Ammon's horn (tissue), 1 donor: Measurements from ENCODE around the gene XAB2.
"Not testable (repeated sequence)": the region's sequence is repeated elsewhere in the genome, so short reads cannot be mapped to it uniquely, and the experiment has no call there.

ENCODE experiments used
- DNase-seq: peaks from one replicate; pipeline ENCODE4 v3.0.0-alpha.2; 2016; ENCODE audit warnings: low spot score

Gene XAB2

GRCh38 chr19:7648265-7649014 is 19.1 kb upstream of the XAB2 start:
- DNase-seq = no peak

GRCh38 chr19:7647156-7647555 is 17.8 kb upstream of the XAB2 start:
- DNase-seq = no peak

- no peak for DNase-seq
Observed at GRCh38 chr19:7646426-7646700, 17.0 kb upstream of the XAB2 start.

GRCh38 chr19:7645656-7646425 is 16.5 kb upstream of the XAB2 start:
- no peak for DNase-seq

- DNase-seq = peak; percentile 19
Observed at GRCh38 chr19:7645163-7645562, 15.8 kb upstream of the XAB2 start.

GRCh38 chr19:7644550-7644877 is 15.2 kb upstream of the XAB2 start:
- DNase-seq = no peak

- not testable (repeated sequence) for DNase-seq
Observed at GRCh38 chr19:7643629-7644549, 14.5 kb upstream of the XAB2 start.

GRCh38 chr19:7643031-7643415 is 13.7 kb upstream of the XAB2 start:
- no peak for DNase-seq

- no peak for DNase-seq
Observed at GRCh38 chr19:7642295-7643030, 13.1 kb upstream of the XAB2 start.

- DNase-seq = no peak
Observed at GRCh38 chr19:7641290-7642276, 12.2 kb upstream of the XAB2 start.

GRCh38 chr19:7640803-7641202 is 11.5 kb upstream of the XAB2 start:
- no peak for DNase-seq

- DNase-seq = no peak
Observed at GRCh38 chr19:7639863-7640348, 10.6 kb upstream of the XAB2 start.

GRCh38 chr19:7638802-7639465 is 9.6 kb upstream of the XAB2 start:
- no peak for DNase-seq

- peak; percentile 29 for DNase-seq
Observed at GRCh38 chr19:7637374-7638256, 8.3 kb upstream of the XAB2 start.

GRCh38 chr19:7636691-7637373 is 7.5 kb upstream of the XAB2 start, which contains the start of gene STXBP2:
TSS of gene STXBP2 (plus strand) at chr19:7637110. CDS start at chr19:7637150, 40 bp downstream.
- peak; percentile 30 for DNase-seq

- no peak for DNase-seq
Observed at GRCh38 chr19:7636317-7636690, 7.0 kb upstream of the XAB2 start.

GRCh38 chr19:7635670-7636069 is 6.3 kb upstream of the XAB2 start:
- DNase-seq = no peak

- DNase-seq = no peak
Observed at GRCh38 chr19:7633698-7634097, 4.4 kb upstream of the XAB2 start, which contains the start of gene PCP2. TSS of gene PCP2 (minus strand) at chr19:7633719. CDS start at chr19:7633457, 262 bp downstream.
